ENCODE data around the gene CBLN3. TPM values are rescaled to one million over a fixed set of nuclear protein-coding genes. Genes with fewer than 3 reads are reported as not detected.

The CBLN3 gene
- total RNA-seq, 2 experiments from 2014 or later: 2.0 to 6.7 TPM

DNA sequence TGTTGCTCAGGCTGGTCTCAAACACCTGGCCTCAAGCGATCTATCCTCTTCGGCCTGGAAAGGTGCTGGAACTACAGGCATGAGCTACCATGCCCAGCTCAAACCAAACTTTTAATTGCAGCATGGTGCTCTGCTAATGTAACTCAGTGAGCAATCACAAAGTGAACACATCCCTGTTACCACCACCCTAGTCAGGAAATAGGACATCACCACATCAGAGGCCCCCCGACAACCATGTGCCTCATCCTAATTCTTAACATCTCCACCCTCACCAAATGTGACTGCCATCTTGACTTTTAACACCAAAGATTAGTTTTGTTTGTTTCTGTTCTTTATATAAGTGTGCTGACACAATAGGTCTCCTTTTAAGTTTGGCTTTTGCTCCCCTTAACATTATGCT is 35.9 kb upstream of the CBLN3 start:
- Histone ChIP-seq H2AFZ (ENCODE audit: low read length) (no peak overlapping the region), H3K4me3 (ENCODE audit: low read depth, low read length, poor library complexity, severe bottlenecking) (no peak overlapping the region), H3K9me3 (ENCODE audit: low read length) (no peaks in the 10 kb centered on the region), H3K9me2 (ENCODE audit: insufficient read depth, low read length) (no peaks in the 10 kb centered on the region), H3K79me2 (ENCODE audit: insufficient read depth, low read depth, low read length) (no peaks in the 10 kb centered on the region), H3K4me1 (ENCODE audit: insufficient read depth, low read length, poor library complexity, severe bottlenecking) (peaks cover 29% of the 10 kb centered on the region), H4K20me1 (ENCODE audit: insufficient read depth, low read length) (no peaks in the 10 kb centered on the region), H3K36me3 (ENCODE audit: insufficient read depth, low read length) (no peaks in the 10 kb centered on the region), H3K27ac (ENCODE audit: low read depth, low read length, poor library complexity, severe bottlenecking) (peak overlapping the region; percentile 82), H3K4me2 (ENCODE audit: low read length) (peak overlapping the region; percentile 22; the same call in 1 of the 2 replicates)
- intact Hi-C loops (cut with micrococcal nuclease; ENCODE audit: unreplicated experiment): no loop called here
- no peak for DNase-seq (ENCODE audit: low spot score)
- CTCF ChIA-PET (ENCODE audit: unreplicated experiment): no interaction called here
- TF ChIP-seq, protein P1, sequence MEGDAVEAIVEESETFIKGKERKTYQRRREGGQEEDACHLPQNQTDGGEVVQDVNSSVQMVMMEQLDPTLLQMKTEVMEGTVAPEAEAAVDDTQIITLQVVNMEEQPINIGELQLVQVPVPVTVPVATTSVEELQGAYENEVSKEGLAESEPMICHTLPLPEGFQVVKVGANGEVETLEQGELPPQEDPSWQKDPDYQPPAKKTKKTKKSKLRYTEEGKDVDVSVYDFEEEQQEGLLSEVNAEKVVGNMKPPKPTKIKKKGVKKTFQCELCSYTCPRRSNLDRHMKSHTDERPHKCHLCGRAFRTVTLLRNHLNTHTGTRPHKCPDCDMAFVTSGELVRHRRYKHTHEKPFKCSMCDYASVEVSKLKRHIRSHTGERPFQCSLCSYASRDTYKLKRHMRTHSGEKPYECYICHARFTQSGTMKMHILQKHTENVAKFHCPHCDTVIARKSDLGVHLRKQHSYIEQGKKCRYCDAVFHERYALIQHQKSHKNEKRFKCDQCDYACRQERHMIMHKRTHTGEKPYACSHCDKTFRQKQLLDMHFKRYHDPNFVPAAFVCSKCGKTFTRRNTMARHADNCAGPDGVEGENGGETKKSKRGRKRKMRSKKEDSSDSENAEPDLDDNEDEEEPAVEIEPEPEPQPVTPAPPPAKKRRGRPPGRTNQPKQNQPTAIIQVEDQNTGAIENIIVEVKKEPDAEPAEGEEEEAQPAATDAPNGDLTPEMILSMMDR (conservative IDR thresholded peaks at IDR 0.05; ENCODE audit: low read length): no peak
- no TSS peak for BruUV-seq (replicated peaks)
- POLR2A ChIA-PET: interaction anchor here (0.8 to 1.5 kb wide), 3 partner anchors 10 to 23 kb away, joined by 3 to 9 read pairs (median 3); partner anchors contain the start of gene SDR39U1

DNA sequence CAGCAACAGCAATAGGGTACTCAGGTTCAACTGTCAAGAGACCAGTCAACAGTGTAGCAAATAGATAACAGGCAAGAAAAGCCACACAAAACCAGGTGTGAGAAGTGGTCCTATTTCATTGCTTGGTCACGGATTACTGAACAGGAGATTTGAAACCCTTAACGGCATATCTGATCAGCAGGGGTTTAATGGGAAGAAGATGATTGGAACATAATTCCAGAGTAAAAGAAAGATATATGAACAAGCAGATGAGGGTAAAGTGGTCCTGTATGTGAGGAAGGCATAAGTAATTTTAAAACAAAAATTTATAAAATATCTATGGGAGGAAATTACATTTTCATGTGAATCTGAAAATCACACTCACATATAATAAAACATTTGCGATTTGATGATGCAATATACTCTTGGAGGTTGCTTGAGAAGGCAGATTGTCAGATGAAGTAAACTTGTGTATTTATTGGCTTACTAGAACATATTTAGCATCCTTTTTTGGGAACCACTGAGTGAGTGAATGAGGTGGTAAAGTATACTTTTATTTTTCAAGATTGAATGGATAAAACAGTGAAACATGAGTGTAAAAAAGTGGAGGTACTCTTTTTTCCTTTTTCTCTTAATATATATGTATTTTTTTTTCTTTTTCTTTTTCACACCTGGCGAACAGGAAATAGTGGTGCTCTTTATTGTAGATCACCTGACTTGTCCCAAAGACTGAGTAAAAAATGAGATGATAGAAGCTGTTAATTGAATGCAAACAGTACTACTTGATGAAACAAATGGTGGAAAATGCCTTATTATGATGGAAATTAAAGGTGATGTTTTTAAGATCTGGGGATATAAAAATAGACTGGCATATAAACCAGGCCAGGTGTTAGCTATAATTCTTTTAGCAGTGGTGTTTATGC is 34.7 kb upstream of the CBLN3 start:
- no peaks in the 10 kb centered on the region for H3K36me3 ChIP-seq (ENCODE audit: insufficient read depth, low read length)
- POLR2A ChIA-PET: interaction anchor here (1.1 to 1.5 kb wide), 2 partner anchors 10 to 22 kb away, joined by 3 to 9 read pairs; partner anchors contain the start of gene SDR39U1

More for the DNA sequence above, 34.7 kb upstream of the CBLN3 start:
- TF ChIP-seq EZH2phosphoT487 (IDR thresholded peaks at IDR 0.05; ENCODE audit: borderline replicate concordance, low read depth, low read length): no peak
- TF ChIP-seq, protein P1 (conservative IDR thresholded peaks at IDR 0.05; ENCODE audit: low read length): no peak
- DNase-seq (ENCODE audit: low spot score): peak; percentile 77
- peak overlapping the region; percentile 17 for H3K4me3 ChIP-seq (ENCODE audit: low read depth, low read length, poor library complexity, severe bottlenecking)
- H2AFZ ChIP-seq (ENCODE audit: low read length): peak overlapping the region; percentile 12
- no peaks in the 10 kb centered on the region for H4K20me1 ChIP-seq (ENCODE audit: insufficient read depth, low read length)
- intact Hi-C loops (cut with micrococcal nuclease; ENCODE audit: unreplicated experiment): no loop called here
- H3K4me2 ChIP-seq (ENCODE audit: low read length): peak overlapping the region; percentile 53
- CTCF ChIA-PET (ENCODE audit: unreplicated experiment): no interaction called here
- no peaks in the 10 kb centered on the region for H3K9me3 ChIP-seq (ENCODE audit: low read length)
- no TSS peak for BruUV-seq (replicated peaks)
- H3K9me2 ChIP-seq (ENCODE audit: insufficient read depth, low read length): no peaks in the 10 kb centered on the region
- H3K4me1 ChIP-seq (ENCODE audit: insufficient read depth, low read length, poor library complexity, severe bottlenecking): peaks cover 29% of the 10 kb centered on the region
- H3K27ac ChIP-seq (ENCODE audit: low read depth, low read length, poor library complexity, severe bottlenecking): peak overlapping the region; percentile 82
- H3K79me2 ChIP-seq (ENCODE audit: insufficient read depth, low read depth, low read length): no peaks in the 10 kb centered on the region

Data from OCI-LY7 (cell line).